Left lung (tissue), 10 donors: ENCODE measurements around the gene NAGA. TPM values are rescaled to one million over a fixed set of nuclear protein-coding genes. Genes with fewer than 3 reads are reported as not detected.
A peak's percentile ranks its signal among the peaks of the same experiment; 100 is the strongest.
"Not testable (repeated sequence)": the region's sequence is repeated elsewhere in the genome, so short reads cannot be mapped to it uniquely, and the experiment has no call there.

Experiments
- ATAC-seq: fragments of 200-7000 bp; cut with Tn5 transposase; one replicate; pipeline ENCODE4 v1.9.1; 2020; ENCODE audit warnings: moderate library complexity
- DNase-seq, 4 donors: peaks; one replicate each; pipeline ENCODE4 v3.0.0-alpha.2; 2013 to 2020
- H3K27ac ChIP-seq, 2 donors: fragments of 200-600 bp; sonication (generic) in 1 of 2; one replicate each; pipeline versions ENCODE4 v1.5.0 to v1.8.0; 2020 to 2021
- H3K27me3 ChIP-seq, 2 donors: fragments of 200-600 bp; sonication (generic) in 1 of 2; one replicate each; pipeline versions ENCODE4 v1.5.0 to v1.8.0; 2020 to 2021
- H3K36me3 ChIP-seq, 2 donors: fragments of 200-600 bp; sonication (generic) in 1 of 2; one replicate each; pipeline versions ENCODE4 v1.5.0 to v1.8.0; 2020 to 2021
- H3K4me1 ChIP-seq, 2 donors: fragments of 200-600 bp; one replicate each; pipeline ENCODE4 v1.8.0; 2021
- H3K4me3 ChIP-seq, 2 donors: fragments of 200-600 bp; sonication (generic) in 1 of 2; one replicate each; pipeline versions ENCODE4 v1.5.0 to v1.8.0; 2020 to 2021; ENCODE audit warnings: mild to moderate bottlenecking in 1 of 2
- H3K9me3 ChIP-seq, 2 donors: fragments of 200-600 bp; sonication (generic) in 1 of 2; one replicate each; pipeline versions ENCODE4 v1.5.0 to v1.8.0; 2020 to 2021
- CTCF ChIP-seq, 2 donors: fragments of 200-600 bp; sonication (generic) in 1 of 2; IDR thresholded peaks; one replicate each; pipeline versions ENCODE4 v1.5.0 to v1.8.0; 2021; ENCODE audit warnings: antibody characterized with exemption in 2 of 2
- intact Hi-C, 2 donors: fragments of 100-400 bp; cut with DNase I; formaldehyde crosslinking; loops; one replicate each; pipeline versions ENCODE4 v1.11.2 to v1.14.2; 2022
- polyA plus RNA-seq, 6 donors: library from polyadenylated mRNA; unstranded; fragments of 120-200 nt; gene quantifications; one replicate each; pipeline ENCODE4 v1.2.1, GENCODE V29; 2013; ENCODE audit not compliant: insufficient read length in 6 of 6
- total RNA-seq, 2 donors: library from RNA; stranded (reverse); fragmentation: NEBNext Ultra II Directional; extraction: Animal tissue kit (Norgen Biotek cat#: 25700); gene quantifications; one replicate each; pipeline ENCODE4 v1.2.1, GENCODE V29; 2021
- donor health status: DM: no; HTN: yes; CAD: no.
- donor health status: DM: no; HTN: no; CAD: no.

Gene NAGA
- total and polyA plus RNA-seq, 8 donors, result 21.6 to 35.6 (median 28.0) TPM

- Histone ChIP-seq H3K27ac (peak overlapping the region; percentile 83 to 93), H3K36me3 (peaks cover 0 to 22% of the 10 kb centered on the region in 2 donors), H3K9me3 (no peaks in the 10 kb centered on the region), H3K4me1 (peaks cover 29 to 59% of the 10 kb centered on the region in 2 donors), H3K27me3 (no peaks in the 10 kb centered on the region), H3K4me3 (peak overlapping the region; percentile 65 to 72)
- DNase-seq (no peak), ATAC-seq (no peak)
- intact Hi-C loops, result no loop called here
- no peak for TF ChIP-seq CTCF (IDR thresholded peaks at IDR 0.05)
These were observed 4.4 kb upstream of the NAGA start for GRCh38 chr22:42074846-42075676.

DNA sequence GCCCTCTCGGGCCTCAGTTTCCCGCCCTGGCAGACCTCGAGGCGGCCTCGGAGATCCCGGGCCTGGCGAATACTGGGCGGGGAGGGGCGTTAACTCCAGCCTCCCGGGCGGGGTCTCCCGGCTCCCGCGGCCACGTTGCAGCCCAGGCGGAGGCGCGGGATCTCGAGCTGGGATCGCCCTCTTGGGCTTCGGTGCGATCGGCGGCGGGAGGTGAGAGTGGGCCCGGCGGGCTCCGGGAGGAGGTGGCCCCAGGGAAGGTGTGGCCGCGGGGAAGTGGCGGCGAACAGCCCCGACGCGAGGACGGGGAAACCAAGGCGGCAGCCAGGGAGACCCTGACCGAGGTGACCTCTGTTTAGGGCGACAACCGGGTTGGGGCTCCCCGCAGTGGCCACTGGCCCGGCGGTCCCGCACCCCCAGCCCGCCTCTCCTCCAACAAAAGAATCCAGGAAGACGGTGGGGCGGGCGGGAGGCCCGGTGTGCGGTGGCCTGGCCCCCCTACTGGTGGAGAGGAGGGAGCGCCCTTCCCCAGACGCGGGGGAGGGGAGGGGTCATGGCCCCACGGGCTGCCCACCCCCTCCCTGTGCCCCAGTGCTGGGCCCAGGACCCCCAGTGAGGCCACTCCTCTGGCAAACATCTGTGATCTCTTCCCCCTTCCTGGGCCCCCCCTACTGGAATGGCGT is 3.7 kb upstream of the NAGA start, which contains the start of gene PHETA2:
PHETA2 (plus strand) TSS at position 117 of the 680 bp plus-strand sequence. CDS start 3,046 bp downstream, outside the sequence.
- Histone ChIP-seq H3K27ac (peak within 1 kb of the TSS; percentile 83 to 93), H3K9me3 (no peaks in the 10 kb centered on the region), H3K27me3 (no peaks in the 10 kb centered on the region), H3K36me3 (peaks cover 0 to 22% of the 10 kb centered on the region in 2 donors), H3K4me1 (peaks cover 36 to 67% of the 10 kb centered on the region in 2 donors), H3K4me3 (peak within 1 kb of the TSS; percentile 65 to 72)
- intact Hi-C loops, result no loop called here
- ATAC-seq (peak; percentile 2), DNase-seq (peak in 3 of 4 donors; percentile 61 to 88 (median 69))
- peak in 1 of 2 donors; percentile 59 for TF ChIP-seq CTCF (IDR thresholded peaks at IDR 0.05)

GRCh38 chr22:42073621-42074041 is 3.0 kb upstream of the NAGA start:
- DNase-seq (no peak), ATAC-seq (no peak)
- intact Hi-C loops, result no loop called here
- H3K4me1 ChIP-seq, result peaks cover 30 to 68% of the 10 kb centered on the region in 2 donors
- no peak for TF ChIP-seq CTCF (IDR thresholded peaks at IDR 0.05)
- H3K9me3 ChIP-seq, result no peaks in the 10 kb centered on the region
- peaks cover 0 to 22% of the 10 kb centered on the region in 2 donors for H3K36me3 ChIP-seq
- peak overlapping the region; percentile 83 to 93 for H3K27ac ChIP-seq
- no peaks in the 10 kb centered on the region for H3K27me3 ChIP-seq
- H3K4me3 ChIP-seq, result peak overlapping the region; percentile 65 to 72

DNA sequence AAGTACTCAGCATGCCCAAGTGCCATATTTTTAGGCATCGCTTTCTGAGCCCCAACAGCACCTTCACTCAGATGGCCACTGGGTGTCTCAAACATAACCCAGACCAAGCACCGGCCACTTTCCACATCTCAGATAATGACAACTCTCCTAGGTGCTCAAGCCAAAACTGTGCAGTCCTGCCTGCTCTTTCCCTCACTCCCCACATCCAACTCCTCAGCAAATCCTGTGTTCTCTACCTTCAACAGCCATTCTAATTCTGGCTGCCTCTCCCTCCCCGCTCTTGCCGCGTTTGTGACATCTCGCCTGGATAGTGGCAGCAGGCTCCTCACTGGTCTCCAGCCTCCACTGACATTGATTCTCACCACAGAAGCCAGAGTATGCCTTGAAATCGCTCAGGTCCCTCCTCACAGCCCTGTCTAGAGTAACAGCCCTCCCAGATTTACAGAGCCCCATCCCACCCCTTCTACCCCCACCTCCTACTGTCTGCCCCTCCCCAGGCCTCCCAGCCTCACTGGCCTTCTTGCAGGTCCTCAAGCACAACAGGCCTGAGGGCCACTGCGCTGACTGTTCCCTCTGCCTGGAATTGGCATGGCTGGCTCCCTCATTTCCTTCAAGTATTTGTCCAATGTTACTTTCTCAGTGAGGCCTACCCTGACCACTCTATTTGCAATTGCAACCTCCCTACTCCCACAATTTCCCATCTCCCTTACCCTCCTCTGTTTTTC is 2.2 kb upstream of the NAGA start:
- no peak for TF ChIP-seq CTCF (IDR thresholded peaks at IDR 0.05)
- peaks cover 23 to 60% of the 10 kb centered on the region in 2 donors for H3K4me1 ChIP-seq
- no peak overlapping the region for H3K27ac ChIP-seq
- H3K36me3 ChIP-seq, result peaks cover 0 to 25% of the 10 kb centered on the region in 2 donors
- H3K9me3 ChIP-seq, result no peaks in the 10 kb centered on the region
- DNase-seq, result no peak
- H3K4me3 ChIP-seq, result no peak overlapping the region
- no peak for ATAC-seq
- no peaks in the 10 kb centered on the region for H3K27me3 ChIP-seq
- intact Hi-C loops, result no loop called here

DNA sequence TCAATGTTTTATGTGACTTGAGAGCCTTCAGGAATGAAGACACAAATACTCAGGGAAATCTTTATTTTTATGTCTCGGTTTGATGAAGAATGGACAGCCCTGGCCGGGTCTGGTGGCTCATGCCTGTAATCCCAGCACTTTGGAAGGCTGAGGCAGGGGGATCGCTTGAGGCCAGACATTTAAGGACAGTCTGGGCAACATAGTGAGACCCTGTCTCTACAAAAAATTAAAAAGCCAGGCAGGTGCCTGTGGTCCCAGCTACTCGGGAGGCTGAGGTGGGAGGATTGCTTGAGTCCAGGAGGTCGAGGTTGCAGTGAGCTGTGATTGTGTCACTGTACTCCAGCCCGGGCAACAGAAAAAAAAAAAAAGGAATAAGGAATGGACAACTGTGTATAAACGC is 896 bp upstream of the NAGA start:
- Histone ChIP-seq H3K36me3 (peaks cover 0 to 25% of the 10 kb centered on the region in 2 donors), H3K4me1 (peaks cover 23 to 54% of the 10 kb centered on the region in 2 donors), H3K4me3 (peak overlapping the region; percentile 64 to 72), H3K27ac (peak overlapping the region; percentile 91 to 92)
- DNase-seq, H3K27me3 ChIP-seq, ATAC-seq, H3K9me3 ChIP-seq, intact Hi-C loops: not testable (repeated sequence)
